Breast epithelium (tissue), 3 donors: Measurements from ENCODE around the gene RPH3AL.
"Not testable (repeated sequence)": the region's sequence is repeated elsewhere in the genome, so short reads cannot be mapped to it uniquely, and the experiment has no call there.

Source experiments
- CTCF ChIP-seq, 3 donors: fragments of 450-650 bp; IDR thresholded peaks; one replicate each; pipeline ENCODE4 v1.5.1; 2016 to 2017; ENCODE audit warnings: antibody characterized with exemption in 3 of 3, mild to moderate bottlenecking in 3 of 3, moderate library complexity in 3 of 3
- POLR2A ChIP-seq: fragments of 450-650 bp; IDR thresholded peaks from one replicate; pipeline ENCODE4 v1.6.1; 2016; ENCODE audit warnings: antibody characterized with exemption, mild to moderate bottlenecking, moderate library complexity

GRCh38 chr17:224576-224975 lies 128.0 kb downstream of the RPH3AL start:
- TF ChIP-seq POLR2A; CTCF (IDR thresholded peaks at IDR 0.05): not testable (repeated sequence)
